HEK293 (cell line): ENCODE measurements around the gene FEZF1.

Source experiments
- HOXA7 ChIP-seq: sonication (generic); formaldehyde crosslinking; IDR thresholded peaks from 2 replicates; pipeline ENCODE4 v1.8.1; 2022; ENCODE audit warnings: missing genetic modification reagents, borderline replicate concordance
- KLF10 ChIP-seq: fragments of 450-650 bp; IDR thresholded peaks from 2 replicates; pipeline ENCODE4 v1.5.1; 2018; ENCODE audit warnings: missing biosample characterization, mild to moderate bottlenecking, missing genetic modification characterization
- TCF7L2 ChIP-seq: IDR thresholded peaks from 2 replicates; pipeline ENCODE4 v1.6.1; 2011; ENCODE audit warnings: low read depth, mild to moderate bottlenecking, inconsistent platforms, low read length, moderate library complexity, borderline replicate concordance
- ZNF114 ChIP-seq: fragments of 450-650 bp; formaldehyde crosslinking; IDR thresholded peaks from 2 replicates; pipeline ENCODE4 v1.5.0; 2017; ENCODE audit warnings: missing biosample characterization, missing genetic modification characterization
- ZNF223 ChIP-seq: fragments of 450-650 bp; formaldehyde crosslinking; IDR thresholded peaks from 2 replicates; pipeline ENCODE4 v1.5.1; 2016; ENCODE audit warnings: missing biosample characterization, missing genetic modification characterization
- ZNF510 ChIP-seq: fragments of 450-650 bp; formaldehyde crosslinking; IDR thresholded peaks from 2 replicates; pipeline ENCODE4 v1.5.1; 2018; ENCODE audit warnings: mild to moderate bottlenecking, missing genetic modification characterization, missing biosample characterization; ENCODE audit not compliant: insufficient replicate concordance
- ZNF521 ChIP-seq: fragments of 450-650 bp; formaldehyde crosslinking; IDR thresholded peaks from 2 replicates; pipeline ENCODE4 v1.5.1; 2017; ENCODE audit warnings: missing biosample characterization, mild to moderate bottlenecking, missing genetic modification characterization
- ZNF549 ChIP-seq: fragments of 450-650 bp; IDR thresholded peaks from 2 replicates; pipeline ENCODE4 v1.5.1; 2018; ENCODE audit warnings: missing biosample characterization, missing genetic modification characterization, mild to moderate bottlenecking, inconsistent platforms, moderate library complexity
- ZNF571 ChIP-seq: fragments of 450-650 bp; formaldehyde crosslinking; IDR thresholded peaks from 2 replicates; pipeline ENCODE4 v1.5.0; 2017; ENCODE audit warnings: missing biosample characterization, missing genetic modification characterization
- ZNF76 ChIP-seq: fragments of 450-650 bp; formaldehyde crosslinking; IDR thresholded peaks from 2 replicates; pipeline ENCODE4; 2016; ENCODE audit warnings: low read depth, missing biosample characterization, missing genetic modification characterization, borderline replicate concordance
- TF ChIP-seq, protein P1 (sequence below): fragments of 450-650 bp; formaldehyde crosslinking; IDR thresholded peaks from 2 replicates; pipeline ENCODE4 v1.5.1; 2016; ENCODE audit warnings: missing biosample characterization, missing genetic modification characterization
- TF ChIP-seq, protein P2 (sequence below): fragments of 450-650 bp; formaldehyde crosslinking; IDR thresholded peaks from 2 replicates; pipeline ENCODE4 v1.5.1; 2016; ENCODE audit warnings: missing biosample characterization, missing genetic modification characterization
- TF ChIP-seq, protein P3 (sequence below): fragments of 450-650 bp; formaldehyde crosslinking; IDR thresholded peaks from 2 replicates; pipeline ENCODE4 v1.5.1; 2017; ENCODE audit warnings: missing biosample characterization, missing genetic modification characterization
- TF ChIP-seq, protein P4 (sequence below): fragments of 450-650 bp; formaldehyde crosslinking; IDR thresholded peaks from 2 replicates; pipeline ENCODE4 v1.5.1; 2016; ENCODE audit warnings: missing biosample characterization, missing genetic modification characterization

DNA sequence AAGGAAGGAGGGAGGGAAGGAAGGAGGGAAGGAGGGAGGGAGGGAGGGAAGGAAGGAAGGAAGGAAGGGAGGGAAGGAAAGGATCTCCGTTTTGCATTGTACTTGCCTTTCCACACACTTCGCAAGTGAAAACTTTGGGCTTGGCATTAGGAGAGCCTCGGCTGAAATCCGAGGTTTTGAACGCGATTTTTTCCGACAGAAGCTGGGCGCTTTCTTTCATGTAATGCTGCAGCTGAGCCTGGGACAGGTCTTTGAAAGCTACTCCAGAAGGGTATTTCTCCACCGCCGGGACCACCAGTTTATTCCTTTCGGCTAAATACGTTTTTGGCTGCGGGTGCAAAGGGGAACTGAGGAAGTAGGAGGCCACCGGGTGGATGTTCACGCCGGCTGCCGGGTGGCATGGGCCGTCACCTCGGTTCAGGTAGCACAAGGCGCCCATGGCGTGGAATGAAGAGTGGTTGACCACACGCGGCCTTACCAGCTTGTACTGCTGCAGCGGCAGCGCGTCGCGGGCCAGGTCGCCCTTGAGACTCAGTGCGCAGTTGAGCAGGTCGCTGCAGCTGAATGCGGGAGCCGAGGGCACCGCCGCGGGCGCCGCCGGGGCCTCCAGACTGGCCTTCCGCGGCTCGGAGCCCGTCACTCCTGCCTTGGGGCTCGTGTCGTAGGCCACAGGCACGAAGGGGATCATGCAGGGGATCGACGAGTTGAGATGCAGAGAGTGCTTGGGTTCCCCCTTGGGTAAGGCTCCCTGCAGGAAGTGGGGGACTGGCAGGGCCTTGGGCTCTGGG lies 825 bp downstream of the FEZF1 start:
- TF ChIP-seq, protein P1, sequence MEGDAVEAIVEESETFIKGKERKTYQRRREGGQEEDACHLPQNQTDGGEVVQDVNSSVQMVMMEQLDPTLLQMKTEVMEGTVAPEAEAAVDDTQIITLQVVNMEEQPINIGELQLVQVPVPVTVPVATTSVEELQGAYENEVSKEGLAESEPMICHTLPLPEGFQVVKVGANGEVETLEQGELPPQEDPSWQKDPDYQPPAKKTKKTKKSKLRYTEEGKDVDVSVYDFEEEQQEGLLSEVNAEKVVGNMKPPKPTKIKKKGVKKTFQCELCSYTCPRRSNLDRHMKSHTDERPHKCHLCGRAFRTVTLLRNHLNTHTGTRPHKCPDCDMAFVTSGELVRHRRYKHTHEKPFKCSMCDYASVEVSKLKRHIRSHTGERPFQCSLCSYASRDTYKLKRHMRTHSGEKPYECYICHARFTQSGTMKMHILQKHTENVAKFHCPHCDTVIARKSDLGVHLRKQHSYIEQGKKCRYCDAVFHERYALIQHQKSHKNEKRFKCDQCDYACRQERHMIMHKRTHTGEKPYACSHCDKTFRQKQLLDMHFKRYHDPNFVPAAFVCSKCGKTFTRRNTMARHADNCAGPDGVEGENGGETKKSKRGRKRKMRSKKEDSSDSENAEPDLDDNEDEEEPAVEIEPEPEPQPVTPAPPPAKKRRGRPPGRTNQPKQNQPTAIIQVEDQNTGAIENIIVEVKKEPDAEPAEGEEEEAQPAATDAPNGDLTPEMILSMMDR (tag by site-specific recombination): no peak
- TF ChIP-seq, protein P2, sequence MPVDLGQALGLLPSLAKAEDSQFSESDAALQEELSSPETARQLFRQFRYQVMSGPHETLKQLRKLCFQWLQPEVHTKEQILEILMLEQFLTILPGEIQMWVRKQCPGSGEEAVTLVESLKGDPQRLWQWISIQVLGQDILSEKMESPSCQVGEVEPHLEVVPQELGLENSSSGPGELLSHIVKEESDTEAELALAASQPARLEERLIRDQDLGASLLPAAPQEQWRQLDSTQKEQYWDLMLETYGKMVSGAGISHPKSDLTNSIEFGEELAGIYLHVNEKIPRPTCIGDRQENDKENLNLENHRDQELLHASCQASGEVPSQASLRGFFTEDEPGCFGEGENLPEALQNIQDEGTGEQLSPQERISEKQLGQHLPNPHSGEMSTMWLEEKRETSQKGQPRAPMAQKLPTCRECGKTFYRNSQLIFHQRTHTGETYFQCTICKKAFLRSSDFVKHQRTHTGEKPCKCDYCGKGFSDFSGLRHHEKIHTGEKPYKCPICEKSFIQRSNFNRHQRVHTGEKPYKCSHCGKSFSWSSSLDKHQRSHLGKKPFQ (tag by site-specific recombination): no peak
- TF ChIP-seq ZNF521 (tag by site-specific recombination): no peak
- TF ChIP-seq ZNF76 (tag by site-specific recombination): no peak
- no peak for TF ChIP-seq ZNF549 (tag by site-specific recombination)
- TF ChIP-seq, protein P3, sequence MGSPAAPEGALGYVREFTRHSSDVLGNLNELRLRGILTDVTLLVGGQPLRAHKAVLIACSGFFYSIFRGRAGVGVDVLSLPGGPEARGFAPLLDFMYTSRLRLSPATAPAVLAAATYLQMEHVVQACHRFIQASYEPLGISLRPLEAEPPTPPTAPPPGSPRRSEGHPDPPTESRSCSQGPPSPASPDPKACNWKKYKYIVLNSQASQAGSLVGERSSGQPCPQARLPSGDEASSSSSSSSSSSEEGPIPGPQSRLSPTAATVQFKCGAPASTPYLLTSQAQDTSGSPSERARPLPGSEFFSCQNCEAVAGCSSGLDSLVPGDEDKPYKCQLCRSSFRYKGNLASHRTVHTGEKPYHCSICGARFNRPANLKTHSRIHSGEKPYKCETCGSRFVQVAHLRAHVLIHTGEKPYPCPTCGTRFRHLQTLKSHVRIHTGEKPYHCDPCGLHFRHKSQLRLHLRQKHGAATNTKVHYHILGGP (tag by site-specific recombination): no peak
- TF ChIP-seq HOXA7: no peak
- TF ChIP-seq ZNF510 (tag by site-specific recombination): no peak
- no peak for TF ChIP-seq ZNF114 (tag by site-specific recombination)
- no peak for TF ChIP-seq ZNF223 (tag by site-specific recombination)
- TF ChIP-seq KLF10 (tag by site-specific recombination): no peak
- no peak for TF ChIP-seq ZNF571 (tag by site-specific recombination)
- no peak for TF ChIP-seq TCF7L2
- TF ChIP-seq, protein P4, sequence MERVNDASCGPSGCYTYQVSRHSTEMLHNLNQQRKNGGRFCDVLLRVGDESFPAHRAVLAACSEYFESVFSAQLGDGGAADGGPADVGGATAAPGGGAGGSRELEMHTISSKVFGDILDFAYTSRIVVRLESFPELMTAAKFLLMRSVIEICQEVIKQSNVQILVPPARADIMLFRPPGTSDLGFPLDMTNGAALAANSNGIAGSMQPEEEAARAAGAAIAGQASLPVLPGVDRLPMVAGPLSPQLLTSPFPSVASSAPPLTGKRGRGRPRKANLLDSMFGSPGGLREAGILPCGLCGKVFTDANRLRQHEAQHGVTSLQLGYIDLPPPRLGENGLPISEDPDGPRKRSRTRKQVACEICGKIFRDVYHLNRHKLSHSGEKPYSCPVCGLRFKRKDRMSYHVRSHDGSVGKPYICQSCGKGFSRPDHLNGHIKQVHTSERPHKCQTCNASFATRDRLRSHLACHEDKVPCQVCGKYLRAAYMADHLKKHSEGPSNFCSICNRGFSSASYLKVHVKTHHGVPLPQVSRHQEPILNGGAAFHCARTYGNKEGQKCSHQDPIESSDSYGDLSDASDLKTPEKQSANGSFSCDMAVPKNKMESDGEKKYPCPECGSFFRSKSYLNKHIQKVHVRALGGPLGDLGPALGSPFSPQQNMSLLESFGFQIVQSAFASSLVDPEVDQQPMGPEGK (tag by site-specific recombination): no peak; the same call in 1 of the 2 replicates
